GM23338 (cell line): ENCODE measurements around the gene PDE1C. TPM values are rescaled to one million over a fixed set of nuclear protein-coding genes. Genes with fewer than 3 reads are reported as not detected.
A peak's percentile ranks its signal among the peaks of the same experiment; 100 is the strongest.

Source experiments
- ATAC-seq: fragments of 200-7000 bp; cut with Tn5 transposase; 3 replicates; pipeline ENCODE4 v1.9.1; 2020
- DNase-seq: peaks from one replicate; pipeline ENCODE4 v3.0.0-alpha.2; 2015; ENCODE audit warnings: low spot score
- H2AFZ ChIP-seq: fragments of 200-600 bp; sonication (generic); 2 replicates; pipeline ENCODE4 v1.8.0; 2016; ENCODE audit warnings: antibody characterized with exemption, mild to moderate bottlenecking, moderate library complexity
- H3F3A ChIP-seq: fragments of 200-600 bp; sonication (generic); replicated peaks from 2 replicates; pipeline ENCODE4 v1.8.0; 2017; ENCODE audit warnings: antibody characterized with exemption, mixed run types, low read depth
- H3K27ac ChIP-seq: fragments of 200-600 bp; sonication (generic); 2 replicates; pipeline ENCODE4 v1.6.1; 2016; ENCODE audit warnings: low read depth
- H3K27me3 ChIP-seq: fragments of 200-600 bp; sonication (generic); 2 replicates; pipeline ENCODE4 v1.8.0; 2016; ENCODE audit warnings: mild to moderate bottlenecking, mixed run types, moderate library complexity; ENCODE audit not compliant: insufficient read depth
- H3K36me3 ChIP-seq: fragments of 200-600 bp; sonication (generic); 2 replicates; pipeline ENCODE4 v1.8.0; 2016; ENCODE audit warnings: mild to moderate bottlenecking; ENCODE audit not compliant: insufficient read depth
- H3K4me1 ChIP-seq: fragments of 200-600 bp; sonication (generic); 2 replicates; pipeline ENCODE4 v1.8.0; 2016; ENCODE audit warnings: mild to moderate bottlenecking, moderate library complexity; ENCODE audit not compliant: insufficient read depth
- H3K4me2 ChIP-seq: fragments of 200-600 bp; sonication (generic); 2 replicates; pipeline ENCODE4 v1.7.1; 2017; ENCODE audit warnings: mixed run types
- H3K4me3 ChIP-seq: fragments of 200-600 bp; sonication (generic); 2 replicates; pipeline ENCODE4 v1.6.1; 2016; ENCODE audit warnings: mixed run types
- H3K79me2 ChIP-seq: fragments of 200-600 bp; sonication (generic); replicated peaks from 2 replicates; pipeline ENCODE4 v1.8.0; 2017; ENCODE audit warnings: mild to moderate bottlenecking; ENCODE audit not compliant: insufficient read depth
- H3K9me2 ChIP-seq: fragments of 200-600 bp; sonication (generic); 2 replicates; pipeline ENCODE4 v1.8.0; 2017; ENCODE audit not compliant: insufficient read depth
- H4K20me1 ChIP-seq: fragments of 200-600 bp; sonication (generic); replicated peaks from 2 replicates; pipeline ENCODE4 v1.8.0; 2017; ENCODE audit warnings: mild to moderate bottlenecking; ENCODE audit not compliant: insufficient read depth
- H3K27ac Mint-ChIP-seq: 2 replicates; pipeline ENCODE4 v1.8.0; 2020; ENCODE audit warnings: inconsistent platforms, mild to moderate bottlenecking, moderate library complexity, mixed read lengths
- H3K27me3 Mint-ChIP-seq: 3 replicates; pipeline ENCODE4 v1.8.0; 2022; ENCODE audit warnings: low read depth, mild to moderate bottlenecking, moderate library complexity, mixed read lengths, inconsistent platforms; ENCODE audit not compliant: insufficient read depth, poor library complexity
- H3K36me3 Mint-ChIP-seq: 3 replicates; pipeline ENCODE4 v1.8.0; 2021; ENCODE audit warnings: low read depth, mild to moderate bottlenecking, inconsistent platforms, moderate library complexity, mixed read lengths
- H3K4me1 Mint-ChIP-seq: 3 replicates; pipeline ENCODE4 v1.8.0; 2020; ENCODE audit warnings: mild to moderate bottlenecking, inconsistent platforms, mixed read lengths
- H3K4me3 Mint-ChIP-seq: 3 replicates; pipeline ENCODE4 v1.8.0; 2021; ENCODE audit warnings: moderate library complexity, mild to moderate bottlenecking, inconsistent platforms, mixed read lengths
- H3K9me3 Mint-ChIP-seq: 3 replicates; pipeline ENCODE4 v1.8.0; 2020; ENCODE audit warnings: moderate library complexity, mild to moderate bottlenecking, inconsistent platforms, mixed read lengths
- CREB1 ChIP-seq: fragments of 250-450 bp; sonication (Bioruptor Pico); IDR thresholded peaks from 2 replicates; pipeline ENCODE4 v1.5.0; 2020; ENCODE audit warnings: low read depth, mild to moderate bottlenecking, moderate library complexity
- EZH2 ChIP-seq: fragments of 200-600 bp; sonication (generic); IDR thresholded peaks from one replicate; pipeline ENCODE4 v1.8.0; 2017; ENCODE audit warnings: antibody characterized with exemption, mild to moderate bottlenecking, low read depth; ENCODE audit not compliant: unreplicated experiment
- POLR2AphosphoS5 ChIP-seq: IDR thresholded peaks from 2 replicates; pipeline ENCODE4 v1.6.1; 2016; ENCODE audit warnings: antibody characterized with exemption, low read depth
- STAT1 ChIP-seq: IDR thresholded peaks from one replicate; pipeline ENCODE4 v1.6.1; 2016; ENCODE audit warnings: antibody characterized with exemption; ENCODE audit not compliant: unreplicated experiment
- polyA plus RNA-seq: library from polyadenylated mRNA; unstranded; fragments of >200 nt; fragmentation: Nextera tagmentation; extraction: Ambion mirVana; gene quantifications from 2 replicates; pipeline ENCODE4 v1.2.1, GENCODE V29; 2016
- total RNA-seq: library from RNA; depleted of rRNA; stranded (reverse); fragments of >200 nt; shearing (Covaris generic); gene quantifications from 2 replicates; pipeline ENCODE4 v1.2.3, GENCODE V29; 2014
- TF ChIP-seq, protein P1 (sequence below): IDR thresholded peaks from 2 replicates; pipeline ENCODE4 v1.6.1; 2016; ENCODE audit warnings: antibody characterized with exemption
- TF ChIP-seq, protein P2 (sequence below): fragments of 250-450 bp; sonication (Bioruptor Pico); IDR thresholded peaks from 2 replicates; pipeline ENCODE4 v1.5.0; 2020; ENCODE audit warnings: mild to moderate bottlenecking, moderate library complexity

The PDE1C gene
- total and polyA plus RNA-seq, 2 experiments from 2014 or later, result 0.28 TPM; not detected in 1

- H3K9me2 ChIP-seq, result no peaks in the 10 kb centered on the region
- TF ChIP-seq EZH2 (no peak), CREB1 (no peak), POLR2AphosphoS5 (no peak), STAT1 (no peak)
- TF ChIP-seq, protein P1, sequence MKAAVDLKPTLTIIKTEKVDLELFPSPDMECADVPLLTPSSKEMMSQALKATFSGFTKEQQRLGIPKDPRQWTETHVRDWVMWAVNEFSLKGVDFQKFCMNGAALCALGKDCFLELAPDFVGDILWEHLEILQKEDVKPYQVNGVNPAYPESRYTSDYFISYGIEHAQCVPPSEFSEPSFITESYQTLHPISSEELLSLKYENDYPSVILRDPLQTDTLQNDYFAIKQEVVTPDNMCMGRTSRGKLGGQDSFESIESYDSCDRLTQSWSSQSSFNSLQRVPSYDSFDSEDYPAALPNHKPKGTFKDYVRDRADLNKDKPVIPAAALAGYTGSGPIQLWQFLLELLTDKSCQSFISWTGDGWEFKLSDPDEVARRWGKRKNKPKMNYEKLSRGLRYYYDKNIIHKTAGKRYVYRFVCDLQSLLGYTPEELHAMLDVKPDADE, result no peak
- TF ChIP-seq, protein P2, sequence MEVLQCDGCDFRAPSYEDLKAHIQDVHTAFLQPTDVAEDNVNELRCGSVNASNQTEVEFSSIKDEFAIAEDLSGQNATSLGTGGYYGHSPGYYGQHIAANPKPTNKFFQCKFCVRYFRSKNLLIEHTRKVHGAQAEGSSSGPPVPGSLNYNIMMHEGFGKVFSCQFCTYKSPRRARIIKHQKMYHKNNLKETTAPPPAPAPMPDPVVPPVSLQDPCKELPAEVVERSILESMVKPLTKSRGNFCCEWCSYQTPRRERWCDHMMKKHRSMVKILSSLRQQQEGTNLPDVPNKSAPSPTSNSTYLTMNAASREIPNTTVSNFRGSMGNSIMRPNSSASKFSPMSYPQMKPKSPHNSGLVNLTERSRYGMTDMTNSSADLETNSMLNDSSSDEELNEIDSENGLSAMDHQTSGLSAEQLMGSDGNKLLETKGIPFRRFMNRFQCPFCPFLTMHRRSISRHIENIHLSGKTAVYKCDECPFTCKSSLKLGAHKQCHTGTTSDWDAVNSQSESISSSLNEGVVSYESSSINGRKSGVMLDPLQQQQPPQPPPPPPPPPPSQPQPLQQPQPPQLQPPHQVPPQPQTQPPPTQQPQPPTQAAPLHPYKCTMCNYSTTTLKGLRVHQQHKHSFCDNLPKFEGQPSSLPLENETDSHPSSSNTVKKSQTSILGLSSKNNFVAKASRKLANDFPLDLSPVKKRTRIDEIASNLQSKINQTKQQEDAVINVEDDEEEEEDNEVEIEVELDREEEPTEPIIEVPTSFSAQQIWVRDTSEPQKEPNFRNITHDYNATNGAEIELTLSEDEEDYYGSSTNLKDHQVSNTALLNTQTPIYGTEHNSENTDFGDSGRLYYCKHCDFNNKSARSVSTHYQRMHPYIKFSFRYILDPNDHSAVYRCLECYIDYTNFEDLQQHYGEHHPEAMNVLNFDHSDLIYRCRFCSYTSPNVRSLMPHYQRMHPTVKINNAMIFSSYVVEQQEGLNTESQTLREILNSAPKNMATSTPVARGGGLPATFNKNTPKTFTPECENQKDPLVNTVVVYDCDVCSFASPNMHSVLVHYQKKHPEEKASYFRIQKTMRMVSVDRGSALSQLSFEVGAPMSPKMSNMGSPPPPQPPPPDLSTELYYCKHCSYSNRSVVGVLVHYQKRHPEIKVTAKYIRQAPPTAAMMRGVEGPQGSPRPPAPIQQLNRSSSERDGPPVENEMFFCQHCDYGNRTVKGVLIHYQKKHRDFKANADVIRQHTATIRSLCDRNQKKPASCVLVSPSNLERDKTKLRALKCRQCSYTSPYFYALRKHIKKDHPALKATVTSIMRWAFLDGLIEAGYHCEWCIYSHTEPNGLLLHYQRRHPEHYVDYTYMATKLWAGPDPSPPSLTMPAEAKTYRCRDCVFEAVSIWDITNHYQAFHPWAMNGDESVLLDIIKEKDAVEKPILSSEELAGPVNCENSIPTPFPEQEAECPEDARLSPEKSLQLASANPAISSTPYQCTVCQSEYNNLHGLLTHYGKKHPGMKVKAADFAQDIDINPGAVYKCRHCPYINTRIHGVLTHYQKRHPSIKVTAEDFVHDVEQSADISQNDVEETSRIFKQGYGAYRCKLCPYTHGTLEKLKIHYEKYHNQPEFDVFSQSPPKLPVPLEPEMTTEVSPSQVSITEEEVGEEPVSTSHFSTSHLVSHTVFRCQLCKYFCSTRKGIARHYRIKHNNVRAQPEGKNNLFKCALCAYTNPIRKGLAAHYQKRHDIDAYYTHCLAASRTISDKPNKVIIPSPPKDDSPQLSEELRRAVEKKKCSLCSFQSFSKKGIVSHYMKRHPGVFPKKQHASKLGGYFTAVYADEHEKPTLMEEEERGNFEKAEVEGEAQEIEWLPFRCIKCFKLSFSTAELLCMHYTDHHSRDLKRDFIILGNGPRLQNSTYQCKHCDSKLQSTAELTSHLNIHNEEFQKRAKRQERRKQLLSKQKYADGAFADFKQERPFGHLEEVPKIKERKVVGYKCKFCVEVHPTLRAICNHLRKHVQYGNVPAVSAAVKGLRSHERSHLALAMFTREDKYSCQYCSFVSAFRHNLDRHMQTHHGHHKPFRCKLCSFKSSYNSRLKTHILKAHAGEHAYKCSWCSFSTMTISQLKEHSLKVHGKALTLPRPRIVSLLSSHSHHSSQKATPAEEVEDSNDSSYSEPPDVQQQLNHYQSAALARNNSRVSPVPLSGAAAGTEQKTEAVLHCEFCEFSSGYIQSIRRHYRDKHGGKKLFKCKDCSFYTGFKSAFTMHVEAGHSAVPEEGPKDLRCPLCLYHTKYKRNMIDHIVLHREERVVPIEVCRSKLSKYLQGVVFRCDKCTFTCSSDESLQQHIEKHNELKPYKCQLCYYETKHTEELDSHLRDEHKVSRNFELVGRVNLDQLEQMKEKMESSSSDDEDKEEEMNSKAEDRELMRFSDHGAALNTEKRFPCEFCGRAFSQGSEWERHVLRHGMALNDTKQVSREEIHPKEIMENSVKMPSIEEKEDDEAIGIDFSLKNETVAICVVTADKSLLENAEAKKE (CRISPR knock-in tag), result no peak
- DNase-seq (peak; percentile 9), ATAC-seq (peak; percentile 71)
- Mint-ChIP-seq H3K4me1 (peaks cover 43% of the 10 kb centered on the region), H3K9me3 (no peaks in the 10 kb centered on the region), H3K27ac (no peak overlapping the region; the same call in 1 of the 2 replicates), H3K27me3 (peaks cover 6% of the 10 kb centered on the region), H3K36me3 (no peaks in the 10 kb centered on the region), H3K4me3 (peak overlapping the region; percentile 0; the same call in 1 of the 3 replicates)
- H3K79me2 ChIP-seq, result no peaks in the 10 kb centered on the region
- H3K4me2 ChIP-seq, result peak overlapping the region; percentile 54
- H3K27ac ChIP-seq, result no peak overlapping the region
- no peaks in the 10 kb centered on the region for H3K27me3 ChIP-seq
- no peaks in the 10 kb centered on the region for H3F3A ChIP-seq
- H3K4me1 ChIP-seq, result peaks cover 22% of the 10 kb centered on the region
- no peaks in the 10 kb centered on the region for H4K20me1 ChIP-seq
- H3K4me3 ChIP-seq, result no peak overlapping the region
- H3K36me3 ChIP-seq, result no peaks in the 10 kb centered on the region
- H2AFZ ChIP-seq, result peak overlapping the region; percentile 53; the same call in 1 of the 2 replicates
Measured at GRCh38 chr7:32059289-32060011, 10.8 kb downstream of the PDE1C start.
